T1000 (cell line): ENCODE data around the gene TNS3.

Source experiments
- DNase-seq: peaks from one replicate; lab custom pipeline; 2025; ENCODE audit warnings: mixed read lengths; lab: John Stamatoyannopoulos, UW

Gene TNS3

DNA sequence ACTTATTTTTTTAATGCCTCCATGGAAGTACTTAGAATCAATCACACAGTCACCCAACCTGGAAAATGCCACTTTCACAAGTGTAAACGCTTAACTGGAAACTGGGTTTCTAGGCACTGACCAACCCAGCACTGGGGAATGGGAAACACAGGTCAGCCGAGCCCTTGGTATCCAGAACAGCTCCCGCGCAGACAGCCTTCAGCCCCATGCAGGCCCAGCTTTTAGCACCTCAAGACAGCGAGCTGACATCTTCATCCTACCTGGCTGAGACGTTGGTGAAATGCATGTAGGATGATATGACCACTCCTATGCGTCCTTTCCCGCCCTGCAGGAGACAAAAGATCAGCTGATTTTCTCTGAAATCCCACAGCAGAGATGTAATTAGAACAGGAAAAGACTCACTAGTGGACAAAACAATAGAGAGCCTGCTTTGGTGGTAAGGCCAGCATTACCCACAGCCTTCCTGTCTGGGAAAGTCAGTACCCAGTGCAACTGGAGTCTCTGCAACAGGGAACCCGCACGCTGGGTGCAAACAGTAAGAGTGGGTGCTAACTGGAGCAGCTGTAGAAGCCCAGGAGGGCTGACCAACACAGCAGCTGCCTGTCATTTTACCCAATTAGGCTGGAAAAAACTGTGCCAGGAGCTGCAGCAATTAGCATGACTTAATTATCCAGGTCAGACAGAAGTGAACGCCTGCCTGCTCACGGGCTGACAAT, 153.7 kb downstream of the TNS3 start:
- no peak for DNase-seq

DNA sequence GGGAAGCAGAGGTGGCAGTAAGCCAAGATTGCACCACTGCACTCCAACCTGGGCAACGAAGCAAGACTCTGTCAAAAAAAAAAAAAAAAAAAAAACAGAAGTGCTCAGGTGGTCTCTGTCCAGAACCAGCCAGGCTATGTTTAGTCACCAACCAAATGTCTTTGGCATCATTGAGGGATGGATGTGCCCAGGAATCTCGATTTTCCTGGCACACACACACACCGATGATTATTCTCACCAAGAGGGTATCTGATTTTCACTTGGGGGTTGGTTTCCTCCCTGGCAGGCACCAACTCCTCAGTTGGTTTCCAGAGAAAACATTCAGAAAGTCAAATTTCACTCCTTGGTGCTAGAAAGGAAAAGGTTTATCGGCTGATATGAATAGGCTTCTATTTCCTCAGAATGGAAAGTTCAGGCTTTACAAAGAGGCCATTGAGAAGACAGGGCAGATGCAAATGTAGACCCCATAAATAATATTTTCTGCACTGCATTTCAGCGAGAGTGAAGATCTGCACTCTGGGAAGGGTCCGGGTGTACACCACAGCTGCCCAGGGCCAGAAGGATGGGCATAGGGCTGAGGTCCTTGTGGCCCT, 154.8 kb downstream of the TNS3 start:
- no peak for DNase-seq

DNA sequence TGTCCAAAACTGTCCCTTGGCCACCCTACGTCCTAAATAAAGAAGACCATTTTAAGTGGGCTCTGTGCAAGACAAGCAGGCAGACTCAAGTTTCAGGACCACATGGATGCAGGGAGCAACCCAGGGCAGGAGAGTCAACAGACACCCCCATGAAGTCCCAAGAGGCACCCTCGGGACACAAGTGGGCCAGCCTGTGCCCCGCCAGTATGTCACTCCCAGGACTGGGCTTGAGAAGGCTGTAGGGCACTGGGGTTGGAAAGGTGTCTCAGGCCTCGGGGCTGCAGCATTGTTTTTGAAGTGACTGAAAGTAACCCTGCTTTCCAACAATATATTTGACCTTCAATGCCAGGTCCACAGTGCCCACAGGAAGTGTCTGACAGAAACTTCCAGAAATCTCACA, 157.4 kb downstream of the TNS3 start:
- DNase-seq = no peak

DNA sequence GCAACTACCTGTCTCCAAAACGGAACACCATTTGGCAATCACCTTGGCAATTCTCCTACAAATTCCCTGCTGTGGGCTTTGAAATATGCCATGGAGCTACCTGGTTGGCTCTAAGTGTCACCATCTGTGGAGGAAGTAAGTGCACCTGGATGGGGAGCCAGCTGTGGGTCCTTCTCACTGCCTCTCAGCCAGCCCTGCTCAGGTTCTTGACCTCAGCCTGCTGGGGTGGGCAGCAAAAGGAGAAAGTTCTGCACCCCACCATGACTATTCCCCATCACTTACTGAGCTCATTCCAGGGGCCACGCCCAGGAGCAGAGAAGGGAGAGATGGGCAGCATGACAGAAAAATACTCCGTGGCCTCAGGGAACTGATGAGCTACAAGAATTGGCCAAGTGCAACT, 158.7 kb downstream of the TNS3 start:
- no peak for DNase-seq

DNA sequence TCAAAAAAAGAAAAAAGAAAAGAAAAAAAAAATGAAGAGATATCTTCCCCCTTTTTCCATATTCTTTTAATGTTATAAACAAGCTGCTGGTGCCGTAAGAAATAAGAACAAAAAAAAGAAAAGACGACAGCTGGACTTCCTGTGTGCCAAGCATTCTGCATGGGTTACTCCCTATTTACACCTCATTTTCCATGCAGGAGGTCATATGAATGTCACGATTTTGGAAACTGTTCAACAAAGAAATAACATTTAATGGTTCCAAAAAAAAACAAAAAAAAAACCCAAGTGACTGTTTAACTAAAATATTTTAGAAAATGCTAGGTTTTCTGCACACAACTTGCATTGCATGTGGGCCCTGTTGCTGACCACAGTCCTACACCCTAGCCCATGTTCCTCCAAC, 159.3 kb downstream of the TNS3 start:
- DNase-seq = no peak

DNA sequence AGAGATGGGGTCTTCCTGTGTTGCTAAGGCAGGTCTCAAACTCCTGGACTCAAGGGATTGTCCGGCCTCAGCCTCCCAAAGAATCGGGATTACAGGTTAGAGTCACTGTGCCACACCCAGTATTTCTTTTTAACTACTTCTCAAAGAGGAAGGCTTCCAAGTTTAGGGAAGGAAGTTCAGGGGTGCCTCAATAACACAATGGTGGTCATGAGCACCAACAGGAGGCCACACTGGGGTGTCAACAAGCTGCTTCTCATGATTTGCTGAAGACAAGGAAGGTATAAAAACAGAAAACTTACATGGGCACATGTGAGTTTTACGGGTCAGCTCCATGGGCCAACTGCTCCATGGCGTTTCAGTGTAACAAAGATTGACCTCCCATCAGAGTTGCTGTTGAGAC, 160.5 kb downstream of the TNS3 start:
- DNase-seq = no peak

DNA sequence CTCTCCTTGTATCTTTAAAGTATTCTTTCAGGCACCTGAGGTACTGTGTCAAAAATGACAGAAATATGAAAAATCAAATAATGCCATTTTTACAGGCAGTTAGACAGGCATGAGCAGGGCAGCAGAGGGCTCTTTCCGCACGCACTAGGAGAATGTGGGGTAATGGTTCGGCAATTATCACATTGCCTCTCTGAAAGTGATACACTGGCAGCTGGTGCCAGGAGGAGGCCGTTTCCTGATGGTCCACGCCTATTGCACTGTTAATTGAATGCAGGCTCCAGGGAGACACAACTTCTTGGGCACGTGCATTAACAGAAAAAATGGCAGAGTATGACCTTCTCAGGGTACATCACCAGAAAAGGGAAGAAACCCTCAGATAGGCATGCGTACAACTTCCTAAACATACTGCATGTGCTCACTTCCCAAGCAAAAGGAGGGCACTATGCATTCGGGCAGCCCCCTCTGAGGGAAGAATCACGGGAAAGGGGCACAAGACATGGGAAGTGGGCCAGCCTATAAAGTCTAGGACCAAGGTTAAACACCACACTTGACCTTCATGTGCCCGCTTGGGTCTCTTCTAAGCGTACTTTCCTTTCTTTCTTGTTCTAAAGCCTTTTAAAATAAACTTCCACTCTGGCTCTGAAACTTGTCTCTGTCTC, 161.7 kb downstream of the TNS3 start:
- DNase-seq = no peak

DNA sequence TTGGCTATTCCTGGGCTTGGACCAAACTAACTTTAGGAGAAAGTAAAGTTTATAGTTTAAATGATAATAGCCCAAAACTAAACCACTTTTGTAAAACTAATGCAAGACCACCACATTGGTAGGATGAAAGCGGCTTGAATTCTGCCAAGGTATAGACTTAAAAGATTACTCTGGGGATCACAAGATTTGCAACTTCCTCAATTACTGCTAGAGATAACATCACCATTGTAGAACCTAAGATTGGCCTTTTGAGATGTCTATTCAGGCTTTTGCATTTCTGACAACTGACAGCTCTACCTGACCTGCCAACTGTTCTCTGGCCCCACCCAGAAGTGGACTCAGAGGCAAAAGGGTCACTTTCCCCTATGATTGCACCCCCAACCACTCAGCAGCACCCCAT, 162.4 kb downstream of the TNS3 start:
- DNase-seq = no peak

DNA sequence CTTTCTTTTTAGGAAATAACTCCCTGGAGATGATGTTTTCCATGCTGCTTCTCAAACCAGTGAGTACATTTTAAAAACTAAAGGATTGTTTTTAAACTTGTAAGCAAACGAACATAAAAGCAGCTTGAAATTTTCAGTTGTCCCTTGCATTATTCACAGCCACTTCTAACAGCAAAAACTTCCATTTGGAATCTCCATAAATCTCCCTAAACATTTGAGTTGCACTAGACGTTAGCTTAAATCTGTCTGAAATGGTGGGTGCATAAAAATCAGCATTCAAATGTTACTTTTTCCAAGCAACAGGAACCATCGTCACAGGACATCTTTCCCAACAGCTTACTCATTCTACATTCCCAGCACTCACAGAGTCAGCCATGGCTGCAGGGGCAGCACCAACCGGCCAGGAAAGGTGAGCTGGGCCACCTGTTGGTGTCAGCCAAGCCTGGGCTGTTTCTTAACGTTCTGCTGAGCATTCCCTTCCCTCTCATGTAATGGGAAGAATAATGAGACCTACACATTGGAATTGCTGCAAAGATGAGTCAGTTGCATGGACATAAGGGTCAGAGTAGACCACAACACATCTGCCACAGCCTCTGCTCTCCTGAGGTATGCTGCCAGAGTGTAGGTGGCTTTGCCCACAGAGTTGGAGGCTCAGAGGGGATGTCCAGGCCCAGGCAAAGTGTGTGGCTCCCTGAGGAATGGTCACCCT, 163.2 kb downstream of the TNS3 start:
- DNase-seq = no peak

DNA sequence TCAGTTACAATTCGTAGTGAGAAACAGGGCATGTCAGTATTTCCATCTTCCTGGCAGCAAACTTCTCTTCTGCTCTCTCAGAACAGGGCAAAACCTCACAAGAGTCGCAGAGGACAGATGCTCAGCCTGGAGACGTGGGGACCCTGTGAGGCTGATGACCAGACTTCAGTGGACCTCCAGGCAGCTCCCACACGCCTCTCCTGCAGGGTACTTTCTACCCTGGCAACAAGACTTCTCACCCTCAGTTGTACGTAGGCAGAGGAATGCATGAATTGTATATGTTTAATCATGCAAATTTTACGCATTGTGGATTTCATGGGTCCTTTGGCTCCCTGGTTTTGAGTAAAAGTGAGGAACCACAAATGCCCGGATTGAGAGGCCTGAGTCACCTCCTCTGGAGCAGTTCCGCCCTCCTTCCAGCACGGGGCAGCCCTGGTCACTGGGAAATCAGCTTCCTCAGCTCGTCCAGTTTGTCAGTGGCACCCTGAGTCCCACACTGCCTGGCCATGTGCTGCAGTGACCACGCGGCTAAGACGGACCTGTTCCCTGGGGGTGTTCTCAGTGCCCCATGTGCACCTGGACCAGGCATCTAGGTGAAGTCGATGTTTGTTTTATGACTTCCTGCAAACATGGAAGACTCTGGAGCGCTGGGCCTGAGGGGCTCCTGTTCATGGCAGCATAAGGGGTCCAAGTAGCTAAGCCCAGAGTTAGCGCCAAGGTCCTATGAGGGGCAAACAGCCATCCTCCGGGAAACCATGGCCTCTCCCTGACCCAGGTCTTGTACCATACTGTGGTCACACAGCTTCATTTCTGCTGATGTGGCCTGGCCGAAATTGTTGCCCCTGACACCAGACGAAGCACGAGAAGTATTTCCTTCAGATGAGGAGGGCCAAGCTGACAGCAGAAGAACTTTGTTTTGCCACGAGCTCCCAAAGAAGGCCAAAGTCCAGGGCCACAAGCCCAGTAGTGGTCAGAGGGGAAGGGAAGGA, 165.1 kb downstream of the TNS3 start:
- DNase-seq = no peak

DNA sequence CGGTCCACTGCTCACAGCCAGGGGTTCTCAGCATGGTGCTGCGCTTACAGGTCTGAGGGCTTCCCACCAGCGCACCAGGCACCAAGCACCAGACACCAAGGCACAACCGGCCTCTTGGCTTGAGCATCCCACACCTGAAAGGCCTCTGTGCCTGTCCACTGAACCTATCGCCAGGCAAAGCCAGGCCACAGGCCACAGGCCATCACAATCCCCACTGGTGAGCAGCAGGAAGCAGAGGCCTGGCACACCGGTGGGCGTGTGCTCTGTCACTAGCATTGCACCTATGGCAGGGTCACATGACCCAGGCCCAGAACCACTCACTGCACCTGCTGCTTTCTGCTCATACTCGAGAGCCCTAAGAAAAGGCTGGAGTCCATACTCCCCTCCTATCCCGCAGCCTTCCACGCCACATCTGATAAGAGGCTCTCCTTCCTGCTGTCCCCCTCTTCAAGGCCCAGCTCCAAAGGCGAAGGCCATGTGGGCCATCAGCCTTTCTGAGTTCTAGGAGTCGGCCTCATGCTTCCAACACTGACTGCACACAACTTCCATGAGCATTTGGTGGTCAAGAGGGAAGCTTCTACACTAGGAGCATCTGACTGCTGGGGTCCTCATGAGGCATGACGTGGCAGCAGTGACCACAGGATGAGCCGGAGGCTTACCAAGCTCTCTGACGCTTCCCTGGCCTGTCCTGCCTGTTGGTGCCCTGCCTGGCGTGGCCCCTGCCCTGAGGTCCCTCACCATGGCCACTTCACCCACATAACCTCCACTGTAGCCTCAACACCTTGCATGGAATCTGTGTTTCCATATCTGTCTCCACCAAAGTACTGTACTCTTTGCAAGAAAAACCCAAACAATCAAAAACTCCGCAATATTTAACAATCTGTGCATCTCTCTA, 166.3 kb downstream of the TNS3 start:
- DNase-seq = no peak

DNA sequence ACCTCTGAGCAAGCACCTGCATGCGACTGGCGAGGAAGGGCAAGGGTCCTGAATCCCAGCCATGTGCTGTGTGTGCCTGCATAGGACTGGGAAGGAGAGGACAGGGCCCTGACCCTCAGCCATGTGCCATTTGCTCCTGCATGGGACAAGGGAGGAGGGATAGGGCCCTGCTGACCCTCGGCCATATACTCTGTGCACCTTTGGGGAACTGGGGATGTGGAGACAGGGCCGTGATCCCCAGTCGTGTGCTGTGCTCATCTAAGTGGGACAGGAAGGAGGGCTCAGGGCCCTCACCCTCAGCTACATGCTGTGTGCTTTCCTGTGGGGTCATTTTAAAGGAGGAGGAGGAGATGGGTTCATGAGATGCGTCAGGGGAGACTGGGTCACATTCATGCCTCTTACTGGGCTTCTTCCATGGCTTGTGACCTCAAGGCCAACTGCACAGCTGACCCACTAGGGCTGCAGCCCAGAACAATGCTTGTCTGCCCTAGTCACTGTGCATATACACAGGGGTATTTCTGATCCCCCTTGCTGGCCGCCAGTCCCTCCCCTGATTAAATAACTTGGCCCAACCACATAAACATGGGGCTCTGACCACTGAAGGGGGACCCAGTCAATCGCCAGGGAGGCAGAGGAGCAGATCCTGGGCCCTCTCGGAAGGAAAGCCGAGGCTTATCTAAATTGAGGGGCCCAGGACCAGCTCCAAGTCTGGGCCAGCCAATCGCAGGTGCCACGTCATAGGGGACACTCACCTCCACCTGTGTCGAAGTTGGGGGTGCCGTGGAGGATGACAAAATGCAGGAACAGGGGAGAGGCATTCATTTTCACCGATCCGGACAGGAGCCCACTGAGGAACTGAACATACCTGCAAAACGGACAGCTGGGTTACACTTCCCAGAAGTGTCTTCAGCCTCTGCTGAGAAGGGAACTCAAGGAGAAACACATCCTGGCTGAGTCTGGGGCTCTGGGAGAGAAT, 167.3 kb downstream of the TNS3 start:
- DNase-seq = no peak

DNA sequence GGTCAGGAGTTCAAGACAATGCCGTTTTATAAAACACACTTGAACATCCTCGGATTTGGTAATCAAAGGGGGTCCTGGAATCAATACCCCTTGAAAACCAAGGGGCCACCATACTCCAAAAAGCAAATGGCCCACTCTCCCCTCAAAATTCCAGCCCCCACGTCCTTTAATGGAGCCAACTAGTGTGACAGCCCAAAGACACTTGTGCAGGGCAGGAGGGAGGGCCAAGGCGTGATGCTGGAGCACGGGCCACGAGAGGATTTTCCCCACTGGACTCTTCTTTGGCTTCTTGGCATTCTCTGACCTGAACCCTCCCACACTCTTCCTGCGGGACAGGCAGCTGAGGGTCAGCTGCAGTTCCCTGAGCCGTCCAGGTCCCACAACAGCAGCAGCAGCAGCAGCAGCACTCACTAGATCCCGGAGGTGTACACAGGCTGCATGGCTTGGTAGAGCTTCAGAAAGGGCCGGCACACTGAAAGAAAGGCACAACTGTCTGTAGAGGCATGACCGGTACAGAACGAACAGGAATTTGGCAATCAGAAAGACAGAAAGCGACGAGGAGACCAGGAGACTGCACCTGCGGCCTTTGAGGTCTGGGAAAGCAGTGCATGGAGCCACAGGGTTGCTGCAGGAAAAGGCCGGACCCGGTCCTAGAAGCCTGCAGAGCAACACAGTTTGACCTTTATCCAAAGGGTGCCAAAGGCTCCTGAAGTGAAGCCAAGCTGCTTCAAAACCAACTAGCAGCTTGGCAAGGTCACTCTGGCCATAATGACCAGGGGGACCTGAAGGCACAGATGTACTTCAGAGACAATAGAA, 168.2 kb downstream of the TNS3 start:
- DNase-seq = no peak

DNA sequence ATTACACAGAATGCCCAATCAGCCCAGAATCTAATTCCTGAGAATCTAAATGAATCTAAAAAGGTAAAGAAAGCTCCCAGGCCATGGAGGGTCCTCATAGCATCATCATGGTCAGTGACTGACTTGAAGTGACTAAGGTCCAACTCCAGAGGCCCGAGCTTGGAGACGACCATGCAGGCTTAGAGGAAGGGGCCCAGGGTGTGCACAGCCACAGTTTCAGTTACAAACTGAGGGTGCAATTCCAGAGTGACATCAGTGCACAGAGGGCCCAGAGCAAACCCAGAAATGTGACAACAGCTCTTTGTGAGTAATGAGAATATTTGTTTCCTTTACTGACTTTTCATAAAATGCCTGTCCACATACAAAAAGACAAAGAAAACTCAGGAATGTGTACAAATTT, 170.0 kb downstream of the TNS3 start:
- no peak for DNase-seq

DNA sequence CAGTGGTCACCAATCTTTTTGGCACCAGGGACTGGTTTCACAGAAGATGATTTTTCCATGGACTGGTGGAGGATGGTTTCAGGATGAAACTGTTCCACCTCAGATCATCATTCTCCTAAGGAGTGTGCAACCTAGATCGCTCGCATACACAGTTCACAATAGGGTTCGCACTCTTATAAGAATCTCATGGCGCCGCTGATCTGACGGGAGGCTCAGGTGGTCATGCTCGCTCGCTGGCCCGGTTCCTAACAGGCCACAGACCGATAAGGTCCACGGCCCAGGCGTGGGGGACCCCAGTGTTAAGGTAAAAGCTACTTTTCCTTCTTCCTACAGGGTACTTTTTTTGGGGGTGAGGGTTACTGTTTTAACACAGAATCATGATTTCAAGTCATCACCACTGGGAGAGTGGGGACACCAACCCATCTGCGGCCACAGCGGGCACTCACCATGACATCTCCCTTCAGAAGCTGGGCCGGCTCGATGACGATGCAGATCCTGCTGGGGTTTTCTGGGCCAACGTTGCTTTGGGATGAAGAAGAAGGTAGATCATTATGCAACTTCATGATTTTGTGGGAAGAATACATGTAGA, 170.5 kb downstream of the TNS3 start:
- DNase-seq = no peak

DNA sequence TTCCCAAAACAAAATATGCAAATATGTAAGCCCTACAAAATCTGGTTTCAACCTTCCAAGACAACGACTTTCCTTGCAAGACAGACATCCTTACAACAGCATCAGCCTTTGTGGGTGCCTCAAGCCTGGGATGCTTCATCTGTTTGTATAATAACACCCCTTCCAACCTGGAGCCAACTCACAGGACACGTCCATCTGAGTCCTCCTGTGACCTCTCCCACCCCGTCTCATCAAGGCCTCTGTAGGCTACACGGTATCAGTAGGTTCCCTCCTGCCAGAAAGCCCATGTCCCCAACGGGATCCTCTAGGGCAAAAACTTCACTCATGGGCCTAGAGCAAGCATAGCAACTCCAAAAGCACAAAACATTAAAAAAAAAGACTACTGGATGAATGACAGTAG, 173.2 kb downstream of the TNS3 start:
- no peak for DNase-seq

DNA sequence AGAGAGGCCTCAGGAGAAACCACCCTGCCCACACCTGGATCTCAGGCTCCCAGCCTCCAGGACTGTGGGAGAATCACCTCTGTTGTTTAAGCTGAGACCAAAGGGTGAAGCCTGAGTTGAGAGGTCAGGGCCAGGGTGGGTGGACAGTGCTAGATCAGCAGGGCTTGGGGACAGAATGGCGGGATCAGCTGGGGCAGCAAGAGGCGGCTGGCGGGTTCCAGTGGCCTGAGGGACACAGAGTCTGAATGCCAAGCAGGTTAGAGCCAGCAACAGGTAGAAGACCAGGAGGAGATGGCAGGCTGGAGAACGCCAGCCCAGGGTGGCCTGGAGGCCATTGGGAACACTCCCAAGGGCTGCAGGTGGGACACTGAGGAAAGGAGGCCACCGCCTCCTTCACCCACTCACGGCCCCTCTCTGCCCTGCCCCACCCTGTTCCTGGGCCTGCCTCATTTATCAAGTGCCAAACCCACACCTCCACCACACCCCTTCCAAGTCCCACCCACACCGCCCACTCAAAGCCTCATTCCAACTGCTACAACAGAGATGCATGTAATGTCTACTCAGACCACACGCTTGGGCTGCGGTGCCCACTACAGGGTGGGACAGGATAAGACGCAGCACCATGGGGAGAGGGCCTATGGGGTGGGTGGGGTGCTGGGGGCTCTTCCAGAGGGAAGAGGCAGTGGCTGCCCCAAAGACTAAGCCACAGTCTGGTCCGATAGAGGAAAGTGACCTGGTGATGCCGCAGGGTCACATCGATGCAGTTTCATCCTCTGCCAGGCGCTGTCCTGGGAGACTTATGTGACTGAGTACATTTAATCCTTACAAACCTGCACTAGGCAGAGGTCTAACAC, 173.9 kb downstream of the TNS3 start:
- DNase-seq = no peak
